SU-DHL-6 (cell line): ENCODE results near the gene OBP2A.

Source experiments
- EZH2phosphoT487 ChIP-seq: fragments of 200-600 bp; sonication (generic), shearing (Covaris generic); conservative IDR thresholded peaks from 2 replicates; pipeline ENCODE4 v1.6.1; 2018; ENCODE audit warnings: mild to moderate bottlenecking, antibody characterized with exemption, low read length, moderate library complexity, mixed read lengths
- TF ChIP-seq, protein P1 (sequence below): fragments of 200-600 bp; sonication (generic); IDR thresholded peaks from one replicate; pipeline ENCODE4 v1.5.1; 2017; ENCODE audit warnings: antibody characterized with exemption, mild to moderate bottlenecking, low read length, moderate library complexity; ENCODE audit not compliant: insufficient read depth, poor library complexity, severe bottlenecking

DNA sequence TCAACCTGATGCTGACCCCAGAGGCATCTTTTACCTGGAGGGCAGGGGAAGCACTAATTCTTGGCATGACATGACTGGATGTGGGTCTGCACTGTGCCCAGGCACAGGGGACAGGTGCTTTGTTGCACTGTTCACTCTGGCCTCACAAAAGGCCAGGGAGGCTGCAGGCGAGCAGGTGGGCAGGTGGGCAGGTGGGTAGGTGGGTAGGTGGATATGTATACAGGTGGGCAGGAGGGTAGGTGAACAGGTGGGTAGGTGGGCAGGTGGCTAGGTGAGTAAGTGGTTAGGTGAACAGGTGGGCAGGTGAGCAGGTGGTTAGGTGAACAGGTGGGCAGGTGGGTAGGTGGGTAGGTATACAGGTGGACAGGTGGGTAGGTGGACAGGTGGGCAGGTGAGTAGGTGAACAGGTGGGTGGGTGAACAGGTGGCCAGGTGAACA is 17.1 kb downstream of the OBP2A start:
- TF ChIP-seq, protein P1, sequence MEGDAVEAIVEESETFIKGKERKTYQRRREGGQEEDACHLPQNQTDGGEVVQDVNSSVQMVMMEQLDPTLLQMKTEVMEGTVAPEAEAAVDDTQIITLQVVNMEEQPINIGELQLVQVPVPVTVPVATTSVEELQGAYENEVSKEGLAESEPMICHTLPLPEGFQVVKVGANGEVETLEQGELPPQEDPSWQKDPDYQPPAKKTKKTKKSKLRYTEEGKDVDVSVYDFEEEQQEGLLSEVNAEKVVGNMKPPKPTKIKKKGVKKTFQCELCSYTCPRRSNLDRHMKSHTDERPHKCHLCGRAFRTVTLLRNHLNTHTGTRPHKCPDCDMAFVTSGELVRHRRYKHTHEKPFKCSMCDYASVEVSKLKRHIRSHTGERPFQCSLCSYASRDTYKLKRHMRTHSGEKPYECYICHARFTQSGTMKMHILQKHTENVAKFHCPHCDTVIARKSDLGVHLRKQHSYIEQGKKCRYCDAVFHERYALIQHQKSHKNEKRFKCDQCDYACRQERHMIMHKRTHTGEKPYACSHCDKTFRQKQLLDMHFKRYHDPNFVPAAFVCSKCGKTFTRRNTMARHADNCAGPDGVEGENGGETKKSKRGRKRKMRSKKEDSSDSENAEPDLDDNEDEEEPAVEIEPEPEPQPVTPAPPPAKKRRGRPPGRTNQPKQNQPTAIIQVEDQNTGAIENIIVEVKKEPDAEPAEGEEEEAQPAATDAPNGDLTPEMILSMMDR = no peak
- no peak for TF ChIP-seq EZH2phosphoT487
